PC-9 (cell line): ENCODE measurements around the gene MYBL2. TPM values are rescaled to one million over a fixed set of nuclear protein-coding genes. Genes with fewer than 3 reads are reported as not detected.

ENCODE experiments used
- BruUV-seq: library from RNA; stranded (reverse); fragments of 400-500 nt; replicated peaks from 2 replicates; lab custom pipeline; 2021; lab: Mats Ljungman, UMichigan
- CTCF ChIA-PET: fragments of 300-600 bp; sonication (Branson Sonifier 250); formaldehyde crosslinking; loops from one replicate; lab custom pipeline; 2022; ENCODE audit warnings: antibody characterized with exemption; lab: Charles Lee
- POLR2A ChIA-PET: fragments of 300-600 bp; sonication (Branson Sonifier 250); formaldehyde crosslinking; loops from one replicate; lab custom pipeline; 2022; ENCODE audit warnings: antibody characterized with exemption; ENCODE audit not compliant: unreplicated experiment; lab: Charles Lee
- DNase-seq, 2 experiments: peaks; one replicate each; pipeline versions ENCODE4 v3.0.0 to v3.0.0-alpha.2; 2015 to 2022; ENCODE audit warnings: mixed read lengths in 1 of 2
- H2AFZ ChIP-seq: fragments of 200-600 bp; sonication (generic); 2 replicates; pipeline ENCODE4 v1.8.1; 2017; ENCODE audit warnings: antibody characterized with exemption
- H3F3A ChIP-seq: fragments of 200-600 bp; sonication (generic); 2 replicates; pipeline ENCODE4 v1.8.1; 2017; ENCODE audit warnings: antibody characterized with exemption, mild to moderate bottlenecking, low read depth; ENCODE audit not compliant: insufficient read depth
- H3K27ac ChIP-seq: fragments of 200-600 bp; sonication (generic); 2 replicates; pipeline ENCODE4 v1.6.1; 2016; ENCODE audit warnings: mixed run types
- H3K27me3 ChIP-seq: fragments of 200-600 bp; sonication (generic); 2 replicates; pipeline ENCODE4 v1.6.1; 2016; ENCODE audit warnings: low read depth, mixed run types; ENCODE audit not compliant: insufficient read depth
- H3K36me3 ChIP-seq: fragments of 200-600 bp; sonication (generic); 2 replicates; pipeline ENCODE4 v1.6.1; 2016; ENCODE audit warnings: low read depth, mixed run types
- H3K4me1 ChIP-seq: fragments of 200-600 bp; sonication (generic); replicated peaks from 2 replicates; pipeline ENCODE4 v1.6.1; 2016; ENCODE audit warnings: mixed run types; ENCODE audit not compliant: insufficient read depth
- H3K4me2 ChIP-seq: fragments of 200-600 bp; sonication (generic); 2 replicates; pipeline ENCODE4 v1.6.1; 2017; ENCODE audit warnings: mixed run types
- H3K4me3 ChIP-seq: fragments of 200-600 bp; sonication (generic); 2 replicates; pipeline ENCODE4 v1.6.1; 2016; ENCODE audit warnings: mixed run types
- H3K79me2 ChIP-seq: fragments of 200-600 bp; sonication (generic); 2 replicates; pipeline ENCODE4 v1.6.1; 2017; ENCODE audit warnings: low read depth, mixed run types
- H3K9me2 ChIP-seq: fragments of 200-600 bp; sonication (generic); 2 replicates; pipeline ENCODE4 v1.8.1; 2017; ENCODE audit warnings: mild to moderate bottlenecking; ENCODE audit not compliant: insufficient read depth
- H3K9me3 ChIP-seq: fragments of 200-600 bp; sonication (generic); 2 replicates; pipeline ENCODE4 v1.8.1; 2016; ENCODE audit warnings: low read depth; ENCODE audit not compliant: insufficient read depth
- H4K20me1 ChIP-seq: fragments of 200-600 bp; sonication (generic); 2 replicates; pipeline ENCODE4 v1.8.1; 2017; ENCODE audit not compliant: insufficient read depth
- EZH2 ChIP-seq: fragments of 200-600 bp; sonication (generic); IDR thresholded peaks from 2 replicates; pipeline ENCODE4 v1.8.0; 2017; ENCODE audit warnings: antibody characterized with exemption, low read depth
- intact Hi-C: fragments of 100-400 bp; cut with micrococcal nuclease; formaldehyde crosslinking; loops from one replicate; pipeline ENCODE4 v1.10.0; 2022; ENCODE audit not compliant: unreplicated experiment
- total RNA-seq: library from RNA; stranded (reverse); gene quantifications from 2 replicates; pipeline ENCODE4 v1.2.3, GENCODE V29; 2021
- TF ChIP-seq, protein P1 (sequence below): fragments of 200-600 bp; sonication (generic); conservative IDR thresholded peaks from 2 replicates; pipeline ENCODE4 v1.6.1; 2017; ENCODE audit warnings: mixed run types, antibody characterized with exemption, mild to moderate bottlenecking, moderate library complexity

The MYBL2 gene
- total RNA-seq, 1 experiment from 2014 or later, result 152 TPM

DNA sequence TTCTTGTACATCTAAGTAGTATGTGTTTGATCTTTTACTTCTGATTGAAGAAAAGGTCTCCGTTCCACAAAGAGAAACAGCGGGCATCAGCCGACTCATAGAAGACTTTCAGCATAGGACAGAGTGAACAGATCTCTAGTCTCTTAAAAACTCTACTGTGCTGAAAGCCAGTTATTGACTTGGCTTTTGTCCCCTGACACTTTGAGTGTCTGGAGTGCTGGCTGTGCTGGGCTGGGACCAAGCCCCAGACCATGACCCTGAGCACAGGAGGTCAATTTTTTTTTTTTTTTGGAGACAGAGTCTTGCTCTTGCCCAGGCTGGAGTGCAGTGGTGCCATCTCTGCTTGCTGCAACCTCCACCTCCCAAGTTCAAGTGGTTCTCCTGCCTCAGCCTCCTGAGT lies 27.8 kb downstream of the MYBL2 start:
- no TSS peak for BruUV-seq
- H3K79me2 ChIP-seq, result no peaks in the 10 kb centered on the region
- CTCF ChIA-PET, result no interaction called here
- H3K36me3 ChIP-seq, result no peaks in the 10 kb centered on the region
- no peaks in the 10 kb centered on the region for H3K9me2 ChIP-seq
- H3K9me3 ChIP-seq, result no peaks in the 10 kb centered on the region
- no peak overlapping the region for H3K27ac ChIP-seq
- H3K4me1 ChIP-seq, result no peaks in the 10 kb centered on the region
- intact Hi-C loops, result no loop called here
- H3K27me3 ChIP-seq, result no peaks in the 10 kb centered on the region
- POLR2A ChIA-PET, result no interaction called here
- H4K20me1 ChIP-seq, result no peaks in the 10 kb centered on the region
- no peak overlapping the region for H3K4me3 ChIP-seq
- H3F3A ChIP-seq, result no peaks in the 10 kb centered on the region; the same call in 1 of the 2 replicates
- TF ChIP-seq, protein P1, sequence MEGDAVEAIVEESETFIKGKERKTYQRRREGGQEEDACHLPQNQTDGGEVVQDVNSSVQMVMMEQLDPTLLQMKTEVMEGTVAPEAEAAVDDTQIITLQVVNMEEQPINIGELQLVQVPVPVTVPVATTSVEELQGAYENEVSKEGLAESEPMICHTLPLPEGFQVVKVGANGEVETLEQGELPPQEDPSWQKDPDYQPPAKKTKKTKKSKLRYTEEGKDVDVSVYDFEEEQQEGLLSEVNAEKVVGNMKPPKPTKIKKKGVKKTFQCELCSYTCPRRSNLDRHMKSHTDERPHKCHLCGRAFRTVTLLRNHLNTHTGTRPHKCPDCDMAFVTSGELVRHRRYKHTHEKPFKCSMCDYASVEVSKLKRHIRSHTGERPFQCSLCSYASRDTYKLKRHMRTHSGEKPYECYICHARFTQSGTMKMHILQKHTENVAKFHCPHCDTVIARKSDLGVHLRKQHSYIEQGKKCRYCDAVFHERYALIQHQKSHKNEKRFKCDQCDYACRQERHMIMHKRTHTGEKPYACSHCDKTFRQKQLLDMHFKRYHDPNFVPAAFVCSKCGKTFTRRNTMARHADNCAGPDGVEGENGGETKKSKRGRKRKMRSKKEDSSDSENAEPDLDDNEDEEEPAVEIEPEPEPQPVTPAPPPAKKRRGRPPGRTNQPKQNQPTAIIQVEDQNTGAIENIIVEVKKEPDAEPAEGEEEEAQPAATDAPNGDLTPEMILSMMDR, result no peak
- no peak for TF ChIP-seq EZH2
- H3K4me2 ChIP-seq, result no peak overlapping the region
- no peak overlapping the region for H2AFZ ChIP-seq
- DNase-seq, result no peak

DNA sequence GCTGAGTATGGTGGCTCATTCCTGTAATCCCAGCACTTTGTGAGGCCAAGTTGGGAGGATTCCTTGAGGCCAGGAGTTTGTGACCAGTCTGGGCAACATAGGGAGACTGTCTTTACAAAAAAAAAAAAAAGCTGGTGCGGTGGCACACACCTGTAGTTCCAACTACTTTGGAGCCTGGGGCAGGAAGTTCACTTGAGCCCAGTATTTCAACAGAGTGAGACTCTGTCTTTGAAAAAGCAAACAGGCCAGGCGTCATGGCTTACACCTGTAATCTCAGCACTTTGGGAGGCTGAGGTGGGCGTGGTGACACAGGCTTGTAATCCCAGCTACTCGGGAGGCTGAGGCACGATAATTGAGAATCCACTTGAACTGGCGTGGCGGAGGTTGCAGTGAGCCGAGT lies 28.7 kb downstream of the MYBL2 start:
- Histone ChIP-seq H3K27me3 (no peaks in the 10 kb centered on the region), H4K20me1 (no peaks in the 10 kb centered on the region), H2AFZ (no peak overlapping the region), H3K4me3 (no peak overlapping the region), H3K4me2 (no peak overlapping the region), H3K27ac (no peak overlapping the region), H3K9me3 (no peaks in the 10 kb centered on the region), H3K79me2 (no peaks in the 10 kb centered on the region), H3K36me3 (no peaks in the 10 kb centered on the region), H3K4me1 (no peaks in the 10 kb centered on the region), H3F3A (no peaks in the 10 kb centered on the region; the same call in 1 of the 2 replicates), H3K9me2 (no peaks in the 10 kb centered on the region)
- POLR2A ChIA-PET, result no interaction called here
- TF ChIP-seq, protein P1, result no peak
- TF ChIP-seq EZH2, result no peak
- intact Hi-C loops, result no loop called here
- no TSS peak for BruUV-seq
- CTCF ChIA-PET, result no interaction called here
- peak in 1 of 2 experiments; percentile 13 for DNase-seq

DNA sequence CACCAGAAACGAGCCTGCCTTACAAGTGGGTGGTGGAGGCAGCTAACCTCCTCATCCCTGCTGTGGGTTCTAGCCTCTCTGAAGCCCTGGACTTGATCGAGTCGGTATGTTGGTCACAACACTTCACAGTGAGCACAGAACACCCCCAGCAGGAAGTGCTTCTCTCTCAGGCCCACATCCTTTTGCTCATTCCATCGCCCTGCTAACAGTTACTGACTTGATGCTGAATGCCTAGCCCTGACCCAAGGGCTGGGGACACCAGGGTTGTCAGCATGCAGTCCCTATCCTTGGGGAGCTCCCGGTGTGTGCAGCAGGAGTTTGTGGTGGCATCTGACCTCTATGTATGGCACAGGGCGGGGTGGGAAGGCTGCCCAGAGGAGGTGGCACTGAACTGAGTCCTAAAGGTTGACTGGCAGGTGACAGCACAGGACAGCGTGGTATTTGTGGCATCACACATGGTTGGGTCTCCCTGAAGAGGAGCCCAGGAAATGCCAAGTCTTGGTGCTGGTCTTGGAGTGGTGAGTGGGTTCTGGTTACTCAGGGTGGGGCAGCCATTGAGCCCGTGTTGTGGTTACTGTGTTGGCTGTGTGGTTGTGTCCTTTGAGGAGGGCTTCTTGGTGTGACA lies 33.1 kb downstream of the MYBL2 start:
- no peak overlapping the region for H3K4me2 ChIP-seq
- H3K4me1 ChIP-seq, result no peaks in the 10 kb centered on the region
- no peaks in the 10 kb centered on the region for H3K36me3 ChIP-seq
- no peaks in the 10 kb centered on the region for H3K9me2 ChIP-seq
- H3K27me3 ChIP-seq, result no peaks in the 10 kb centered on the region
- intact Hi-C loops, result no loop called here
- H3K79me2 ChIP-seq, result no peaks in the 10 kb centered on the region
- no peaks in the 10 kb centered on the region for H4K20me1 ChIP-seq
- H3K27ac ChIP-seq, result no peak overlapping the region
- ChIA-PET POLR2A (no interaction called here), CTCF (no interaction called here)
- H3F3A ChIP-seq, result peaks cover 4% of the 10 kb centered on the region; the same call in 1 of the 2 replicates
- no peak for DNase-seq
- no peak overlapping the region for H2AFZ ChIP-seq
- BruUV-seq, result no TSS peak
- no peak for TF ChIP-seq EZH2
- TF ChIP-seq, protein P1, result no peak
- no peak overlapping the region for H3K4me3 ChIP-seq
- no peaks in the 10 kb centered on the region for H3K9me3 ChIP-seq
